Right lung (tissue), 10 donors: ENCODE results near the gene MZB1. TPM values are rescaled to one million over a fixed set of nuclear protein-coding genes. Genes with fewer than 3 reads are reported as not detected.

Experiments used
- DNase-seq, 2 donors: peaks; one replicate each; pipeline ENCODE4 v3.0.0-alpha.2; 2013
- long read RNA-seq, 8 donors: transcript quantifications; one replicate each; lab custom pipeline, GENCODE V29; 2026
- polyA plus RNA-seq, 5 donors: library from polyadenylated mRNA; unstranded; fragments of 120-200 nt; gene quantifications; one replicate each; pipeline versions ENCODE4 v1.2.1 to v1.2.3, GENCODE V29; 2013; ENCODE audit warnings: inconsistent platforms in 1 of 5, low replicate concordance in 1 of 5; ENCODE audit not compliant: insufficient read length in 5 of 5, insufficient read depth in 1 of 5

MZB1 gene, protein sequence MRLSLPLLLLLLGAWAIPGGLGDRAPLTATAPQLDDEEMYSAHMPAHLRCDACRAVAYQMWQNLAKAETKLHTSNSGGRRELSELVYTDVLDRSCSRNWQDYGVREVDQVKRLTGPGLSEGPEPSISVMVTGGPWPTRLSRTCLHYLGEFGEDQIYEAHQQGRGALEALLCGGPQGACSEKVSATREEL
- polyA plus RNA-seq: 1 to 10 TPM in 1 of 5 donors, under 1 TPM in 4; 0.37 to 1.0 (median 0.81) TPM
- long read RNA-seq, donor 1, partial matches to known transcripts: 0 of 1 reads
- long read RNA-seq, donor 1, other reads (novel, unspliced or antisense): 0 of 1 reads
- long read RNA-seq, donor 2: 0 reads
- long read RNA-seq, donor 3: 0 reads
- long read RNA-seq, donor 4, partial matches to known transcripts: 0 of 2 reads
- long read RNA-seq, donor 4, other reads (novel, unspliced or antisense): 0 of 2 reads
- long read RNA-seq, donor 5: 0 reads
- long read RNA-seq, donor 6, partial matches to known transcripts: 0 of 1 reads
- long read RNA-seq, donor 6, other reads (novel, unspliced or antisense): 0 of 1 reads
- long read RNA-seq, donor 7, partial matches to known transcripts: 0 of 2 reads
- long read RNA-seq, donor 7, other reads (novel, unspliced or antisense): 0 of 2 reads
- long read RNA-seq, donor 8: 0 reads

GRCh38 chr5:139389701-139390638, at the start of gene MZB1:
TSS of gene MZB1 (minus strand) at chr5:139389913. CDS start at chr5:139389856, 57 bp downstream.
- DNase-seq: no peak

DNA sequence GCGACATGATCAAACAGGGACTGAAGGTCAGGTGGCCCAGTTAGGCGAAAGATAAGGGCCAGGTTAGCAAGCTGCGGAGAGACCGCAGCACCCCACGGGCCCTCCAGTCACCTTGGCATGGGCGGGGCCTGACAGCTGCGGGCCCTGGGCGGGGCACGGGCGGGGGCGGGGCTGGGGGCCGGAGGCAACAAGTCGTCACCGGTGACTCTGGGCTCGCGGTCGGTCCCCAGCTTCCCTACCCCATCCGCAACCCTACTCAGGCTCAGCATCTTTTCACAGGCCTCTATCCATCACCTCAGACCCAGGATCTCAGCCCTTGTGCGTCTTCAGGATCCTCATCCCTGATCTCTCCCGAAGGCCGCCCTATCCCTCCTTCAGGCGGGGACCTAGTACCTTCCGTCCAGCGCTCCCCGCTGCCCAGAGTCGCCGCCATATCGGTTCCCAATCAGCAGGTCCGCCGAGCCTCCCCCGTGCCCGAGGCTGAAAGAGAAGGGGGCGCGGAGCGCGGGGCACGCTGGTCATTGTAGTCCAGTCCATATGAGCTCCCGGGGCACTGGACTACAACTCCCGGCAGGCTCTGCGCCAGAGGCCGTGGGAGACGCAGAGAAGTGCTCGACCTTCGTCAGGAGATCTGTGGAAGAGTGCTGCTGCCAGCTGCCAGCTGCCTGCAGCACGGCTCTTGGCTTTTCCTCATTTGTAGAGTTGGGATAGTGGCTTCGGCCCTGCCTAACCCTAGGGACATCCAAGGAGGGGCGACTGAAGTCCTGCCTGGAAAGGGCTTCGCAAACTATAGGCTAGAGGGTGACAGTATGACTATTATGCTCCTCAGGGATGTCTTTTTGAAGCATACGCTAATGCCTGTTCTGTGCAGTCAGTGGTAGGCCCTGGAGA, 49.5 kb upstream of the MZB1 start, which contains the start of gene DNAJC18:
DNAJC18 (minus strand) TSS at position 513 of the 891 bp plus-strand sequence; CDS start at position 433, 80 bp downstream.
- DNase-seq: peak; percentile 92 to 93

DNA sequence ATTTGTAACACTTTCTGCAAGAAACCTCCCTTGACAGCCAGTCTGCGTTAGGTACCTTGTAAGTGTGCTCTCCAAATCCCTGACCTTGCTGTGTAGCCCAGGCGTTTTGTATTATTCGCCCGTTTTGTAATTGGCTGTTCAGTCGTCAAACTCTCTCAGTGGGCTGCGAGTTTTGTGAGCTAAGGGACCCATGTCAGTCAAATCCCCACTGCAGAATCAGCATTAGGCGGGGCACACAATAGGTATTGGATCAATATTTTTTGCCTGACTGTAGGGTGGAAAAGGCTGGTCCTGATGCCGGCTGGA, 48.9 kb upstream of the MZB1 start:
- DNase-seq: no peak

DNA sequence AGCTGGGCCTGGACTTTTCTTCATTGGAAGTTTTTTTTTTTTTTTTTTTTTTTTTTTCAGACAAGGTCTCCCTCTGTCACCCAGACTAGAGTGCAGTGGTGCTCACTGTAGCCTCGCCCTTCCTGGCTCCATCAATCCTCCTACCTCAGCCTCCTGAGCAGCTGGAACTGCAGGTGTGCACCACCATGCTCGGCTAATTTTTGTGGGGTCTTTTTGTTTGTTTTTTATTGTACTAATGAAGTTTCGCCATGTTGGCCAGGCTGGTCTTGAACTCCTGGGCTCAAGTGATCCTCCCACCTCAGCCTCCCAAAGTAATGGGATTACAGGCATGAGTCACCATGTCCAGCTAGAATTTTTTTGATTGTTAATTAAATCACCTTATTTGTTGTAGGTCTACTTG, 46.0 kb upstream of the MZB1 start:
- DNase-seq: no peak

DNA sequence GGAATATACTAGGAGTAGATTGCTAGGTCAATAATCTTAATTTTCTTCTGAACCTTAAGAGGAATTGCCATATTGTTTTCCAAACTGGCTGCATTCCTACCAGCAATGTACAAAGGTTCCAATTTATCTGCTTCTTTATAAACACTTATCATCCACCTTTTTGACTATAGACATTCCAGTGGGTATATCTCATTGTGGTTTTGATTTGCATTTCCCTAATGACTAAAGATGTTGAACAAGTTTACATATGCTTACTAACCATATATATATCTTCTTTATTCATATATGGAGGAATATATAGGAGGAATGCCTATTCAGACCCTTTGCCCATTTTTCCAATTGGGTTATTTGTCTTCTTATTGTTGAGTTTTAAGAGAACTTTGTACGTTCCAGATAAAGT, 42.0 kb upstream of the MZB1 start:
- no peak for DNase-seq

DNA sequence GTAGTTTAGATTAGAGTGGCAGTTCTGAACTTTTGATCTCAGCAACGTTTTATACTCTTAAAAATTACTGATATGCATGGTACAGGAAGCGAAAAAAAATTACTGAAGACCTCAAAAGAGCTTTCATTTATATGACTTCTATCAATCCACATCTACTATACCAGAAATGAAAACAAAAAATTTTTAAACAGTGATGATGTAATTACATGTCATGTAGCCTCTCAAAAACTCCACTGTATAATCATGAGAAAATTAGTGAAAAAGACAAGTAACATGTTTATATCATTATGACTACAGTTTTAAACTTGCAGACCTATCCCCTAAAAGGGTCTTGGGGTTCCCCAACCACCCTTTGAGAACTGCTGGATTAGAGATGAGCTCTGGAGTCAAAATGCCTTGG, 40.3 kb upstream of the MZB1 start:
- DNase-seq: no peak

DNA sequence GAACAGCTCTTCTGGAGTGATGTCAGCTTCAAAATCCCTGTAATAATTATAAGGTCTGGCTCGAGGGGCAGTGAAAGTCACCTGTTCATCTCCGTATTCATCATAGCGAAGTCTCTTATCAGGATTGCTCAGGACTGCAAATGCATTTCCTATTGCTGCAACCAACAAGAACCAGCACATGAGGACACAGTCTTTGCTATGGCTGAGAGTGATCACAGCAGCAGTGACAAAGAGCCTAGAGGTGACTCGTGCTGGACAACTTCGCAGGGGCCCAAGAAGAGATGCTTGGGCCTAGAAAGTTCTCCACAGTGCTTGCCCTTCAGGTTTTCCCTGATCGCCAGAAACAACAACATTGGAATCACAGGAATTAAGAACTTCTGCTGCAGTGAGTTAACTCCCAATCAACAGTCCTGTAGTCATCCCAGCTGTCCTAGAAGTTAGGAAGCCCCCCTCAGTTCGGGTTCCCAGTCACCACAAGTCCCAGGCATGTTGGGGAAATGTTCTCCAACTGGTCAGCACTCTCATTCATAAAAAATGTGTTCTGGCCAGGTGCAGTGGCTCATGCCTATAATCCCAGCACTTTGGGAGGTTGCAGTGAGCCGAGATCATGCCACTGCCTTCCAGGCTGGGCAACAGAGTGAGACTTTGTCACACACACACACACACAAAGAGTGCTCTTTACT, 36.6 kb upstream of the MZB1 start:
- DNase-seq: no peak

DNA sequence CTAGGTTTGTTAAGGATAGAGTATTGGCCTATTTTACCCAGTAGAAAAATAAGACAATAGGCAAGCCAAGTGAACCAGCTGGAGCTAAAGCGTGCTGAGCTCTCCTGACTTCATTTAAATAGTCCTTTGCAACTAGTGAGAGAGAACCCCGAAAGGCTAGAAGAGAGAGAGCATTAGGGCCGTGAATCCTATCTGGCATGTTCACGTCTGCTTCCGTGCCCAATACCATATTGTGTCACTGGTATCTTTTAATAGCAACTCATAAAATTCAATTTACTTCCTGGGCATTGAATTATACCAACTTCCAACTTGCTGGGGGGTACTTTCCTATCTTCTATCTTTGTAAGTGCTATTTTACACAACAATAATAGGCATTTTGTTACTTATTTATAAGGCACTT, 35.8 kb upstream of the MZB1 start:
- no peak for DNase-seq

DNA sequence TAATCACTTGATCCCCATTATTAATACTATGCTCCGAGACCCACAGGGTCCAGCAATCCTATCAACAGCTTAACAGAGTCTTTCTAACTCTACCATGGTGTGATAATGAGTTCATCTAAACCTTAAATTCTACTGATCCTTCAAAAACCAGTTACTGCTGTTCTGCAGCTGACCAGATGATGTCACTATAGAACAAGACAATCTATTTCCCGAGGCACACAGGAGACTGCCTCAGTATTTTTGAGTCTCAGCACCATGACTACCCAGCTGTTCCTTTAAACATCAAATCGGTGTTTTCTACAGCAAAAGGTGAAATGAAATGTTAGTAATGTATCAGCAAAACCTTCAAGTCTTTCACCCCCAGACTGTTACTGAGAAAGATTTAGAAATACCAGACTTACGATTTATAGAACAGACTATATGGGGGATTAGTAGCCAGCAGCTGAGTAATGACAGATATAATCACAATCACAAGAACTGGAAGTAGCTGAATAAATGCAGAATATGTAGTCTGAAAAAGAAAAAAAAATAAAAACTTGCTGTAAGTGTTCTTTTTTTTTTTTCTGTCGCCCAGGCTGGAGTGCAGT, 32.7 kb upstream of the MZB1 start:
- DNase-seq: peak; percentile 51 to 60

DNA sequence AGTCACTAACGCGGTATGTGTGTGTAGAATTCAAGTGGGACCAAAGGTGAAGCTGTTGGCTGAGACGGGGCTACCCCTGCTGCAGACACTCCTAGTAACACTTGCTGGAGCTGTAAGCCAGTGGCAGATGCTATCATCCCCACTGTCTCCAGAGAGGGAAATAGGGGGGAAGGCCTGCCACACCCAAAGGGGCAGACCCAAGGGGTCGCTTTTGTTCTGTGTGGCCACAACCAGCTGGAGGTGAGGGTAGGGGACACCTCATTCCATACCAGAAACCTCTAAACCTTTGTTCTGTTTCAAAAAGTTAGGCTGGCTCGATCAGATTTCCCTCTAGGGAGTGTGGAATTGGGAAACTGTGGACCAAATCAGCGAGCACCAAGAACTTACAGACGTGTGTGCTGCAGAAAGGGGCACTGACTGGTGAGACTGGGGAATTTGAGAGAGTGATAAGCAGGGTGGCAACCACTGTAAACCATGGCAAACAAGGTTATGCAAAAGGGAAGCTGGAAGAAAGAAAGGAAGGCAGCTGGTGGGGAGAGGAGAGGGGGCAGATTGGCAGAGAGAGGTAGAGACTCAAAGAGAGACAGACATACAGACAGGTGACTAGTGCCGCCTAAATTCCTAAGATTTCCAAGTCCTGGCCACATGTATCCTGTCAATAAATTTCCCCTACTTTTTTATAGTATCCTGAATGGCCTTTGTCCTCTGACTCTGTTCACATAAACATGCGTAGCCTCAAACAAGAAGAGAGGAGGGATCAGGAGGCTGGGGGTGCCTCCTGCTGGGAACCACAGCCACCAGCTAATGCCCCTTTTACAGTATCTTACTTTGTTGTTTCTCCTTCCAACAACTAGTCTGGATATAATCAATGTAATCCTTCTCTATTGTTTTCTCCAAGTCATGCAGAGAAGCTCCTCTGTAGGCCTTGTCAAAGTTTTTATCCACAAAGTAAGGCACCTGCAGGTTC, 29.8 kb upstream of the MZB1 start:
- DNase-seq: no peak

- no peak for DNase-seq
Observed at GRCh38 chr5:139418793-139419192, 29.1 kb upstream of the MZB1 start.

DNA sequence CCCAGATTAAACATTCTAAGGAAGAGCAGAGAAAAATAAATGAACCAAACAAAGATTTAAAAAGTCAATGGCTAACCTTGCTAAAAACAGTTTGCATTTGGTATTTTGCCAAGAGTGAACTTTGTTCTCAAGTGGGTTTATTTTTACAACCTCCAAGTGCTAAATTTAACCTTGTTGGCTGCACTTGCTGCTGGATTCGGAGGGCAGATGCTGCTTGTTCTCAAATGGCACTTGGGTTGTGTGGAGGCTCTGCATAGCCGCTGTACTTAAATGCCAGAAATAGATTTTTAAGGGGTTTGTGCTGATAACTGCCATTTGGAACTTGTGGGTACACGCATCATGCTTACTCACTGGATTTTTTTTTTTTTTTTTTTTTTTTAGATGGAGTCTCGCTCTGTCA, 27.5 kb upstream of the MZB1 start:
- no peak for DNase-seq

DNA sequence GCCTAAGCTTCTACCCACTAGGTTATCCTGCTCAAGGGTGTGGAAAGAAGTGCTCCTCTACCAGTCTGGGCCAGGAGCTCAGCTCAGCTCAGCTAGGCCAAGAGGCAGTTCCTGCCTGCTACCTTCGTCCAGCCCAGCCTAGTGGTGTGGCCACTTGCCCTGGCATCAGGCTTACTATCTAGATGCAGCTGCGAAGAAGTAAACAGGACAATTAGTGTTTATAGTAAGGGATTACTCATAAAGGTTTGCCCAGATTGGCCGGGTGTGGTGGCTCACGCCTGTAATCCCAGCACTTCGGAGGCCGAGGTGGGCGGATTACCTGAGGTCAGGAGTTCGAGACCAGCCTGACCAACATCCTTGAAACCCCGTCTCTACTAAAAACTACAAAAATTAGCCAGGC, 26.9 kb upstream of the MZB1 start:
- DNase-seq: no peak

DNA sequence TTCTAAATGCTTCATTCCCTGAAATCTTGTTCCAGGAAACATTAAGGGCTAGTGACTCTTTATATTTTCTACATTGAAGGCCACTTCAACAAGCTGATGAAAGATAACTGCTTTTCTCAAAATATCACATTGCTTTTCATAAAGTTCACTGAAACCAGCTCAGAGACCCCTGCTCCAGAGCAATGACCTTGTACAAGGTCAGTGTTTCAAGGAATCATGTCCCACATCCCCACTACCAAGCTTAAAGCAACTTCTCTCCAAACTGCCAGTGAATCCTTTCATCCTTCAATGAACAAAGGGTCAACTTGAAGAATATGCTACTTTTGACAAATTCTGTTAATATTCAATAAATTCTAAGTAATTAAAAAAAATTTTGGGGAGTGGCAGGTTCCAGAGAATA, 26.2 kb upstream of the MZB1 start:
- DNase-seq: no peak

DNA sequence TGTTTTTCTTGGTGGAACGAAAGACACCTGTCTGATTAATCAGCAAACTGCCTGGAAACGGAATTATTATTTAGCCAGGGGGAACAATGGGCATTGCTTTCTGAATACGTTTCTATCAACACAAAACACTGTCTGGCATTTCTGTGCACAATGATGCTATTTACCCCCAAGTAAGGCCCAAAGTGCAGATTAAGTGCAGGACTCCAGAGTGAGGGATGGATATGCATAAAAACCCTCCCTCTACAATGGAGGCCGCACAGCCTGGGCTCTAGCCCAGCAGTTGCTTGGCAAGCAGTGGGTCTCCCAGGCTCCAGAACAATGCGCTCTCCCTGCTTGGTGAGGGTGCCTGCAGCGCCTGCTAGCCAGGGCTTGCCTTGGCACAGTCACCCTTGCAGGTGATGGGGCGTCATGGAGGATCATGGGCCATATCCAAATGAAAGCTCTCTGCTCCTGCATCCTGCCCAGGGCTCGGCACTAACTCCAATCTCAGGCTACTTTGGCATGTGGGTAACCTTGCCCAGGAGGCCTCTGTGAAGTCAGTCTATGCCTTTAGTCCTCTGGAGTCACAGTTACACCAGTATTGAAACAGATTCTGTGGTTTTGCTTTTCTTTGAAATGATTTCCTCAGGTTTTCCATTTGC, 25.6 kb upstream of the MZB1 start:
- no peak for DNase-seq

DNA sequence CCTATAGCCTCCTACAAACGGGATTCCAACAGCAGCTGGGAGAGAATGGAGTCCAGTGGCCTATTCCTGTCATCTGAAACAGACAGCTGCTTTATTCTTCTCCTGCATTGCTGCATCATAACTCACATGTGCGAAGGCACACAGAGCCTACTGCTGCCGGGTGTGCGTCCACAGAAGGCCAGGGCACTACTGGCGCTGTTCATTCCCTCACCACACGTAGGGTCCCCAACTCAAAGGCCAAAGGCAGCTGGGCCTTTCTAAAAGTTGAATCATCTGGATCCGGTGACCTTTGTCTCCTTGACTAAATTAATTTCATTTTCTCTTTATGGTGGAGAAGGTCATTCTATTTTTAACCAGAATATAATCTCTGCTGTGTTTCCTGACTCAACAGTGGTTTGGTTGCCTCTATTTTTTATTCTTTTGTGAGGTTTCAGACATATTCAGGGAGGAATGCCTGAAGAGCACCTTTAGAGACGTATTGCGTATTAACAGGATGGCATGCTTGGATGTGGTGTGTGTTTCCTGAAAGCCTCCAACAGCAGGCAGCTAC, 24.9 kb upstream of the MZB1 start:
- no peak for DNase-seq

DNA sequence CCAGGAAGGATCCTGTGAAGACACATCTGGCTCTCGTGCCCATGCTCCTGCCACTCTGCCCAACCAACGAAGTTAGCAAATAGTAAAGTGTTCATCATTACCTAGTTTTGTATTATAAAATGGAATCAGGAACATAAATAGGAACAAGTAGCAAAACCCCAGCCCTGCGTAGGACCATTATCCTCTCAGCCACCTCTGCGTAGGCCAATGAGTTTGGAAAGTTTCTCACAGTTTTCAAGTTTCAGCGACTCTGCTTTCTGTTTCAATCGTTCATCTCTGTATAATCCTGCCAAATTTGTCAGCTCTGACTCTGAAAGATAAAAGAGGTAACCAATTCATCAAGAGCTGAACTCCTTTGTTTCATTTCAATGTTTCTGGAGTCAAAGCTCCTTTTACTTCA, 24.2 kb upstream of the MZB1 start:
- no peak for DNase-seq

GRCh38 chr5:139413153-139413552, 23.4 kb upstream of the MZB1 start:
- DNase-seq: no peak
